ENCODE measurements around the gene FAM163B. TPM values are rescaled to one million over a fixed set of nuclear protein-coding genes. Genes with fewer than 3 reads are reported as not detected.

FAM163B gene
- total RNA-seq, 1 donor from 2014 or later = not detected

- Mint-ChIP-seq H3K36me3 (ENCODE audit: low read depth, unreplicated experiment) (peaks cover 9% of the 10 kb centered on the region), H3K27me3 (ENCODE audit: unreplicated experiment) (peaks cover 9% of the 10 kb centered on the region), H3K4me3 (ENCODE audit: unreplicated experiment) (no peak overlapping the region), H3K9me3 (ENCODE audit: unreplicated experiment) (peaks cover 10% of the 10 kb centered on the region), H3K4me1 (ENCODE audit: unreplicated experiment) (no peaks in the 10 kb centered on the region), H3K27ac (ENCODE audit: unreplicated experiment) (no peak overlapping the region)
- no peak for TF ChIP-seq CTCF (IDR thresholded peaks at IDR 0.05; ENCODE audit: unreplicated experiment)
- no peak for DNase-seq (ENCODE audit: low spot score)
Observed at GRCh38 chr9:133593587-133594253, 15.5 kb downstream of the FAM163B start.

- peak overlapping the region; percentile 59 for H3K27ac Mint-ChIP-seq (ENCODE audit: unreplicated experiment)
- peaks cover 15% of the 10 kb centered on the region for H3K36me3 Mint-ChIP-seq (ENCODE audit: low read depth, unreplicated experiment)
- no peaks in the 10 kb centered on the region for H3K4me1 Mint-ChIP-seq (ENCODE audit: unreplicated experiment)
- DNase-seq (ENCODE audit: low spot score) = no peak
- no peak overlapping the region for H3K4me3 Mint-ChIP-seq (ENCODE audit: unreplicated experiment)
- peaks cover 10% of the 10 kb centered on the region for H3K9me3 Mint-ChIP-seq (ENCODE audit: unreplicated experiment)
- peaks cover 14% of the 10 kb centered on the region for H3K27me3 Mint-ChIP-seq (ENCODE audit: unreplicated experiment)
- TF ChIP-seq CTCF (IDR thresholded peaks at IDR 0.05; ENCODE audit: unreplicated experiment) = no peak
Observed at GRCh38 chr9:133592731-133593409, 16.3 kb downstream of the FAM163B start.

GRCh38 chr9:133591985-133592384 lies 17.2 kb downstream of the FAM163B start:
- H3K27me3 Mint-ChIP-seq (ENCODE audit: unreplicated experiment) = peaks cover 11% of the 10 kb centered on the region
- H3K27ac Mint-ChIP-seq (ENCODE audit: unreplicated experiment) = no peak overlapping the region
- H3K4me3 Mint-ChIP-seq (ENCODE audit: unreplicated experiment) = no peak overlapping the region
- H3K9me3 Mint-ChIP-seq (ENCODE audit: unreplicated experiment) = peaks cover 3% of the 10 kb centered on the region
- TF ChIP-seq CTCF (IDR thresholded peaks at IDR 0.05; ENCODE audit: unreplicated experiment) = no peak
- DNase-seq (ENCODE audit: low spot score) = no peak
- no peaks in the 10 kb centered on the region for H3K4me1 Mint-ChIP-seq (ENCODE audit: unreplicated experiment)
- peaks cover 8% of the 10 kb centered on the region for H3K36me3 Mint-ChIP-seq (ENCODE audit: low read depth, unreplicated experiment)

- H3K27me3 Mint-ChIP-seq (ENCODE audit: unreplicated experiment) = peaks cover 11% of the 10 kb centered on the region
- no peaks in the 10 kb centered on the region for H3K4me1 Mint-ChIP-seq (ENCODE audit: unreplicated experiment)
- H3K36me3 Mint-ChIP-seq (ENCODE audit: low read depth, unreplicated experiment) = peaks cover 6% of the 10 kb centered on the region
- DNase-seq (ENCODE audit: low spot score) = no peak
- H3K27ac Mint-ChIP-seq (ENCODE audit: unreplicated experiment) = no peak overlapping the region
- H3K4me3 Mint-ChIP-seq (ENCODE audit: unreplicated experiment) = no peak overlapping the region
- H3K9me3 Mint-ChIP-seq (ENCODE audit: unreplicated experiment) = no peaks in the 10 kb centered on the region
- TF ChIP-seq CTCF (IDR thresholded peaks at IDR 0.05; ENCODE audit: unreplicated experiment) = no peak
Observed at GRCh38 chr9:133591116-133591910, 17.9 kb downstream of the FAM163B start.

Measured in endothelial cell (in vitro differentiated cells).